Spleen (tissue), 11 donors: ENCODE data around the gene ABO. TPM values are rescaled to one million over a fixed set of nuclear protein-coding genes. Genes with fewer than 3 reads are reported as not detected.
"Not testable (repeated sequence)": the region's sequence is repeated elsewhere in the genome, so short reads cannot be mapped to it uniquely, and the experiment has no call there.

Experiments
- DNase-seq: peaks from one replicate; pipeline ENCODE4 v3.0.0-alpha.2; 2020
- H3K27ac ChIP-seq, 8 donors: fragments of 200-600 bp; sonication (generic) in 7 of 8; 1 replicate in 4 of 8; 2 replicates in 4 of 8; pipeline versions ENCODE4 v1.5.0 to v1.8.0; 2016 to 2021; ENCODE audit warnings: inconsistent platforms in 4 of 8, mild to moderate bottlenecking in 4 of 8, moderate library complexity in 1 of 8
- H3K27me3 ChIP-seq, 7 donors: fragments of 200-600 bp; sonication (generic) in 6 of 7; replicated peaks in 1 of 7; 1 replicate in 4 of 7; 2 replicates in 3 of 7; pipeline versions ENCODE4 v1.5.0 to v1.8.0; 2016 to 2021; ENCODE audit warnings: inconsistent platforms in 3 of 7, mild to moderate bottlenecking in 1 of 7
- H3K36me3 ChIP-seq, 6 donors: fragments of 200-600 bp; sonication (generic) in 5 of 6; 1 replicate in 4 of 6; 2 replicates in 2 of 6; pipeline versions ENCODE4 v1.5.0 to v1.8.0; 2016 to 2021; ENCODE audit warnings: inconsistent platforms in 2 of 6
- H3K4me1 ChIP-seq, 6 donors: fragments of 200-600 bp; sonication (generic) in 5 of 6; 1 replicate in 3 of 6; 2 replicates in 3 of 6; pipeline versions ENCODE4 v1.5.0 to v1.8.0; 2016 to 2021; ENCODE audit warnings: inconsistent platforms in 3 of 6
- H3K4me3 ChIP-seq, 8 donors: fragments of 200-600 bp; sonication (generic) in 7 of 8; 1 replicate in 4 of 8; 2 replicates in 4 of 8; pipeline versions ENCODE4 v1.5.0 to v1.8.0; 2016 to 2021; ENCODE audit warnings: inconsistent platforms in 4 of 8, mild to moderate bottlenecking in 4 of 8, moderate library complexity in 2 of 8
- H3K9me3 ChIP-seq, 8 donors: fragments of 200-600 bp; sonication (generic) in 7 of 8; 1 replicate in 4 of 8; 2 replicates in 4 of 8; pipeline versions ENCODE4 v1.5.0 to v1.8.0; 2016 to 2021; ENCODE audit warnings: inconsistent platforms in 4 of 8
- CTCF ChIP-seq, 11 experiments: fragments of 200-600 bp in 7 of 11; fragments of 450-650 bp in 4 of 11; sonication (generic) in 4 of 11; IDR thresholded peaks in 8 of 11; conservative IDR thresholded peaks in 3 of 11; 1 replicate in 7 of 11; 2 replicates in 4 of 11; pipeline versions ENCODE4 v1.4.0 to v1.8.0; 2016 to 2021; ENCODE audit warnings: antibody characterized with exemption in 11 of 11, inconsistent platforms in 4 of 11, mild to moderate bottlenecking in 1 of 11
- POLR2A ChIP-seq, 3 donors: fragments of 450-650 bp; IDR thresholded peaks; one replicate each; pipeline ENCODE4 v1.5.1; 2017; ENCODE audit warnings: antibody characterized with exemption in 3 of 3, mild to moderate bottlenecking in 1 of 3
- POLR2AphosphoS5 ChIP-seq, 3 donors: sonication (generic); formaldehyde crosslinking; IDR thresholded peaks; one replicate each; pipeline ENCODE4 v1.5.1; 2017; ENCODE audit warnings: antibody characterized with exemption in 3 of 3
- WGBS, 5 donors: extraction: QIAGEN DNeasy Blood & Tissue Kit in 3 of 5; methylation state at CpG; one replicate each; pipeline versions ENCODE4 v1.1.5 to v1.1.7; 2013 to 2018; 5-methylcytosine and 5-hydroxymethylcytosine counted together
- intact Hi-C: fragments of 100-400 bp; cut with DNase I; formaldehyde crosslinking; loops from one replicate; pipeline ENCODE4 v1.15.0; 2023; ENCODE audit warnings: low total_unique reads
- polyA plus RNA-seq, 3 donors: library from polyadenylated mRNA; stranded (reverse); fragments of 200-250 nt; gene quantifications; one replicate each; pipeline ENCODE4 v1.2.1, GENCODE V29; 2013
- total RNA-seq, 7 donors: library from RNA; depleted of rRNA in 3 of 7; stranded (reverse); fragments of >200 nt in 3 of 7; fragmentation: NEBNext Ultra II Directional in 4 of 7; extraction: Animal tissue kit (Norgen Biotek cat#: 25700) in 4 of 7; gene quantifications; one replicate each; pipeline versions ENCODE4 v1.1.0 to v1.2.1, GENCODE V29; 2016 to 2021
- donor health status: healthy with polysubstance abuse.
- donor health status: DM: no; HTN: no; CAD: no; lungs with moderate emphysema.
- donor health status: DM: no; HTN: no; CAD: no.
- donor health status: Bipolar disorder and iron deficiency.
- donor health status: healthy.
- donor health status: DM: no; HTN: no; CAD: no.
- donor health status: DM: yes; HTN: yes; CAD: no.

The ABO gene
- total and polyA plus RNA-seq, 10 donors = 0.26 to 5.8 (median 2.3) TPM

GRCh38 chr9:133254471-133254870, 20.5 kb downstream of the ABO start:
- peaks cover 0 to 25% (median 4%) of the 10 kb centered on the region in 6 donors for H3K4me1 ChIP-seq
- H3K27ac ChIP-seq = no peak overlapping the region
- H3K36me3 ChIP-seq = no peaks in the 10 kb centered on the region
- 83 to 98% (median 88%) methylated on average over 5 of the region's 5 CpGs for WGBS, 5 donors
- no peak overlapping the region for H3K4me3 ChIP-seq
- H3K27me3 ChIP-seq = peaks cover 0 to 14% (median 0%) of the 10 kb centered on the region in 7 donors
- intact Hi-C loops = no loop called here
- TF ChIP-seq POLR2A (IDR thresholded peaks at IDR 0.05) (no peak), CTCF (IDR thresholded peaks at IDR 0.05 in 8 of 11, conservative IDR thresholded peaks at IDR 0.05 in 3 of 11) (no peak), POLR2AphosphoS5 (IDR thresholded peaks at IDR 0.05) (no peak)
- H3K9me3 ChIP-seq = no peaks in the 10 kb centered on the region
- no peak for DNase-seq

GRCh38 chr9:133253268-133253667, 21.7 kb downstream of the ABO start:
- no peak overlapping the region for H3K27ac ChIP-seq
- peaks cover 0 to 17% (median 0%) of the 10 kb centered on the region in 7 donors for H3K27me3 ChIP-seq
- WGBS, 5 donors = 25 to 69% (median 53%) methylated on average over 1 of the region's 1 CpG
- no peak for DNase-seq
- H3K9me3 ChIP-seq = no peaks in the 10 kb centered on the region
- H3K4me3 ChIP-seq = no peak overlapping the region
- peaks cover 0 to 25% (median 4%) of the 10 kb centered on the region in 6 donors for H3K4me1 ChIP-seq
- no peak for TF ChIP-seq POLR2AphosphoS5 (IDR thresholded peaks at IDR 0.05)
- TF ChIP-seq POLR2A (IDR thresholded peaks at IDR 0.05) = no peak
- no peak for TF ChIP-seq CTCF (IDR thresholded peaks at IDR 0.05 in 8 of 11, conservative IDR thresholded peaks at IDR 0.05 in 3 of 11)
- H3K36me3 ChIP-seq = no peaks in the 10 kb centered on the region
- intact Hi-C loops = no loop called here

- Histone ChIP-seq H3K9me3 (no peaks in the 10 kb centered on the region), H3K4me3 (peak overlapping the region in 1 of 8 donors; percentile 19), H3K27me3 (peaks cover 0 to 17% (median 0%) of the 10 kb centered on the region in 7 donors), H3K27ac (peak overlapping the region in 1 of 8 donors; percentile 32), H3K4me1 (peaks cover 0 to 25% (median 4%) of the 10 kb centered on the region in 6 donors), H3K36me3 (no peaks in the 10 kb centered on the region)
- TF ChIP-seq POLR2AphosphoS5 (IDR thresholded peaks at IDR 0.05) (peak in 1 of 3 donors; percentile 40), CTCF (IDR thresholded peaks at IDR 0.05 in 8 of 11, conservative IDR thresholded peaks at IDR 0.05 in 3 of 11) (no peak), POLR2A (IDR thresholded peaks at IDR 0.05) (no peak)
- intact Hi-C loops = no loop called here
- 67 to 83% (median 75%) methylated on average over 11 to 16 of the region's 16 CpGs for WGBS, 5 donors
- DNase-seq = no peak
Observed at GRCh38 chr9:133252301-133253020, 22.5 kb downstream of the ABO start.

GRCh38 chr9:133251773-133252172, 23.2 kb downstream of the ABO start:
- H3K4me1 ChIP-seq = peaks cover 0 to 20% (median 4%) of the 10 kb centered on the region in 6 donors
- intact Hi-C loops = no loop called here
- H3K27me3 ChIP-seq = peaks cover 0 to 17% (median 0%) of the 10 kb centered on the region in 7 donors
- no peaks in the 10 kb centered on the region for H3K9me3 ChIP-seq
- peak overlapping the region in 1 of 8 donors; percentile 19 for H3K4me3 ChIP-seq
- H3K27ac ChIP-seq = no peak overlapping the region
- no peaks in the 10 kb centered on the region for H3K36me3 ChIP-seq
- TF ChIP-seq CTCF (IDR thresholded peaks at IDR 0.05 in 8 of 11, conservative IDR thresholded peaks at IDR 0.05 in 3 of 11) (no peak), POLR2A (IDR thresholded peaks at IDR 0.05) (no peak), POLR2AphosphoS5 (IDR thresholded peaks at IDR 0.05) (no peak)
- 61 to 80% (median 68%) methylated on average over 10 to 11 of the region's 11 CpGs for WGBS, 5 donors
- no peak for DNase-seq

GRCh38 chr9:133251221-133251620, 23.8 kb downstream of the ABO start:
- H3K36me3 ChIP-seq, H3K4me3 ChIP-seq, H3K9me3 ChIP-seq, H3K27ac ChIP-seq, intact Hi-C loops, DNase-seq: not testable (repeated sequence)
- 91 to 93% (median 93%) methylated on average over 6 of the region's 6 CpGs for WGBS, 5 donors
- Histone ChIP-seq H3K4me1 (peaks cover 0 to 15% (median 3%) of the 10 kb centered on the region in 6 donors), H3K27me3 (peaks cover 0 to 17% (median 0%) of the 10 kb centered on the region in 7 donors)
